ENCODE results near the gene ARHGEF39. TPM values are rescaled to one million over a fixed set of nuclear protein-coding genes. Genes with fewer than 3 reads are reported as not detected.
A peak's percentile ranks its signal among the peaks of the same experiment; 100 is the strongest.

ARHGEF39 gene
- total RNA-seq, 1 donor from 2014 or later, result 0.79 TPM

DNA sequence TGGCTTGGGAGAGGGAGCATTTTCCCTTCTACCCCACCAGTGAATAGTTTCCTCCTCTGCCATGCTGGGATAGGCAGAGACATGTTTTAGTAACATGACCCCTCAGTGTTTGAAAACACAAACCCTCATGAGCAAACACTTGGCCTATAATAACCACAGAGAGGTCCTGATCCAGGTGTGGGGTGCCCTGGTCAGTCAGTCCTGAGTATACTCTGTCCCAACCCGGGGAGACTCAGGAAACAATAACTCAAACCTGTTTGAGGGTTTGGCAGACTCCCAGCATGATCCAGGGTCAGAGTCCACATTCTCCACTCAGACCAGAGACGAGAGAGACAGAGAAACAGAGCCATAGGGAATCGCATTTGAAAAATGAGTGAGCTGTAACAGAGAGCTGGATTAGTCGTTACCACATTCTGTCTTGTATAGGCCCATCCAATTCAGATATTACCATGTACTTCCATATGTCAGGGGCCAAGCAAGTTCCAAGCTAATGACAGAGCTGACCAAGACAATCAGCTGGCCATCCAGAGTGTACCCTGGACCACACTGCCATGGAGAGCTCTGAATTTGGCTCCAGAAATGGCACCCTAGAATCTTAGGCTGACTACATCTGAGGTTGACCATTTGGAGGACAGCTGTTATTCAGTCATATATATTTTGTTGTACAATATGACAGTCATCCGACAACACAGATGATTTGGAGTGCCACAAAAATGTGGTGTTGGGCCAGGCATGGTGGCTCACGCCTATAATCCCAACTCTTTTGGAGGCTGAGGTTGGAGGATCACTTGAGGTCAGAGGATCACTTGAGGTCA lies 4.5 kb upstream of the ARHGEF39 start:
- FAIRE-seq, result peak; percentile 55
- TF ChIP-seq, protein P1, sequence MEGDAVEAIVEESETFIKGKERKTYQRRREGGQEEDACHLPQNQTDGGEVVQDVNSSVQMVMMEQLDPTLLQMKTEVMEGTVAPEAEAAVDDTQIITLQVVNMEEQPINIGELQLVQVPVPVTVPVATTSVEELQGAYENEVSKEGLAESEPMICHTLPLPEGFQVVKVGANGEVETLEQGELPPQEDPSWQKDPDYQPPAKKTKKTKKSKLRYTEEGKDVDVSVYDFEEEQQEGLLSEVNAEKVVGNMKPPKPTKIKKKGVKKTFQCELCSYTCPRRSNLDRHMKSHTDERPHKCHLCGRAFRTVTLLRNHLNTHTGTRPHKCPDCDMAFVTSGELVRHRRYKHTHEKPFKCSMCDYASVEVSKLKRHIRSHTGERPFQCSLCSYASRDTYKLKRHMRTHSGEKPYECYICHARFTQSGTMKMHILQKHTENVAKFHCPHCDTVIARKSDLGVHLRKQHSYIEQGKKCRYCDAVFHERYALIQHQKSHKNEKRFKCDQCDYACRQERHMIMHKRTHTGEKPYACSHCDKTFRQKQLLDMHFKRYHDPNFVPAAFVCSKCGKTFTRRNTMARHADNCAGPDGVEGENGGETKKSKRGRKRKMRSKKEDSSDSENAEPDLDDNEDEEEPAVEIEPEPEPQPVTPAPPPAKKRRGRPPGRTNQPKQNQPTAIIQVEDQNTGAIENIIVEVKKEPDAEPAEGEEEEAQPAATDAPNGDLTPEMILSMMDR (IDR thresholded peaks at IDR 0.05; ENCODE audit: insufficient read depth, low read length, severe bottlenecking), result no peak
- no peak overlapping the region for H3K4me3 ChIP-seq (ENCODE audit: low read depth, low read length)
- no peaks in the 10 kb centered on the region for H3K36me3 ChIP-seq (ENCODE audit: control insufficient read depth, insufficient read depth, low read length)
- H3K27me3 ChIP-seq (ENCODE audit: control insufficient read depth, insufficient read depth, low read length), result no peaks in the 10 kb centered on the region
- DNase-seq (ENCODE audit: low read depth), result peak; percentile 80

GRCh38 chr9:35667939-35668338 lies 2.9 kb upstream of the ARHGEF39 start:
- no peak overlapping the region for H3K4me3 ChIP-seq (ENCODE audit: low read depth, low read length)

GRCh38 chr9:35666549-35666948 lies 1.6 kb upstream of the ARHGEF39 start:
- Histone ChIP-seq H3K27me3 (ENCODE audit: control insufficient read depth, insufficient read depth, low read length) (no peaks in the 10 kb centered on the region), H3K36me3 (ENCODE audit: control insufficient read depth, insufficient read depth, low read length) (no peaks in the 10 kb centered on the region), H3K4me3 (ENCODE audit: low read depth, low read length) (no peak overlapping the region)
- DNase-seq (ENCODE audit: low read depth), result no peak
- TF ChIP-seq, protein P1 (IDR thresholded peaks at IDR 0.05; ENCODE audit: insufficient read depth, low read length, severe bottlenecking), result no peak
- FAIRE-seq, result no peak

More at GRCh38 chr9:35667939-35668338, 2.9 kb upstream of the ARHGEF39 start:
- Histone ChIP-seq H3K27me3 (ENCODE audit: control insufficient read depth, insufficient read depth, low read length) (no peaks in the 10 kb centered on the region), H3K36me3 (ENCODE audit: control insufficient read depth, insufficient read depth, low read length) (no peaks in the 10 kb centered on the region)
- no peak for FAIRE-seq
- DNase-seq (ENCODE audit: low read depth), result no peak
- TF ChIP-seq, protein P1 (IDR thresholded peaks at IDR 0.05; ENCODE audit: insufficient read depth, low read length, severe bottlenecking), result no peak

DNA sequence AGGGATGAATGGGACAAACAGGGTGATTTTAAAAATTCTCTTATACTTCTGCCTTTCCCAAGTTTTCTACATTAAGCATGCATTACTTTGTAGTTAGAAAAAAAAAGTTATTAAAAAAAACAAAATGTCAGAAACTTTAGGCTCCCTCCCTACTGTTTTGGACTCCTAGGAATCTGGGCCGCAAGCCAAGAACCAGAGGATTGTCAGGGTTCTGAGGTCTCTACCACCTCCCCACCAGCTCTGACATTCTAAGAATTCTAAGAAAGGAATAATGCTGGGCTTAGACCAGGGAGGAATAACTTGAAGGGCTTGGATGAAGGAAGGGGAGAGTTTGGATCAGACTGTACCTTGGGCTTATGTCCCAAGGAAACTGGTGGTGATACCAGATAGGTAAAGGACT lies 1.1 kb upstream of the ARHGEF39 start:
- DNase-seq (ENCODE audit: low read depth), result no peak
- Histone ChIP-seq H3K36me3 (ENCODE audit: control insufficient read depth, insufficient read depth, low read length) (no peaks in the 10 kb centered on the region), H3K27me3 (ENCODE audit: control insufficient read depth, insufficient read depth, low read length) (no peaks in the 10 kb centered on the region), H3K4me3 (ENCODE audit: low read depth, low read length) (no peak overlapping the region)
- no peak for FAIRE-seq
- TF ChIP-seq, protein P1 (IDR thresholded peaks at IDR 0.05; ENCODE audit: insufficient read depth, low read length, severe bottlenecking), result no peak

DNA sequence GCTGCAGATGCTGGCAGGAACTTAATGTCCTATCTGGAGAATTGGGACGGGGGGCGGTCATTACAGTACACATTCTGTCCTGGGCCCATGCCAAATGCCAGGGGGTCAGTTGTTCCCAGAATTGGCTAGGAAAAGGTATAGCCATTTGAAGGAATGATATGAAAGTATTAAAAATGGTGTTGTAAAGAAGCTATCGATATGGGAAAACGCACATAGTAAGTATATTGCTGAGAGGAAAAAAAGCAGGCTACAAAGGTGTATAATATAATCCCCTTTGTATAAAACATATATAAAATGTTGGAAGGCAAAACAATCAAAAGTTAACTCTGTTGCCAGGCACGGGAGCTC lies 450 bp upstream of the ARHGEF39 start:
- peaks cover 1% of the 10 kb centered on the region for H3K36me3 ChIP-seq (ENCODE audit: control insufficient read depth, insufficient read depth, low read length)
- TF ChIP-seq, protein P1 (IDR thresholded peaks at IDR 0.05; ENCODE audit: insufficient read depth, low read length, severe bottlenecking), result no peak
- no peak for DNase-seq (ENCODE audit: low read depth)
- FAIRE-seq, result no peak
- H3K4me3 ChIP-seq (ENCODE audit: low read depth, low read length), result peak overlapping the region; percentile 55
- no peaks in the 10 kb centered on the region for H3K27me3 ChIP-seq (ENCODE audit: control insufficient read depth, insufficient read depth, low read length)

GRCh38 chr9:35662437-35662836 lies 2.6 kb downstream of the ARHGEF39 start:
- DNase-seq (ENCODE audit: low read depth), result no peak
- Histone ChIP-seq H3K27me3 (ENCODE audit: control insufficient read depth, insufficient read depth, low read length) (no peaks in the 10 kb centered on the region), H3K36me3 (ENCODE audit: control insufficient read depth, insufficient read depth, low read length) (peaks cover 1% of the 10 kb centered on the region), H3K4me3 (ENCODE audit: low read depth, low read length) (no peak overlapping the region)
- TF ChIP-seq, protein P1 (IDR thresholded peaks at IDR 0.05; ENCODE audit: insufficient read depth, low read length, severe bottlenecking), result no peak
- FAIRE-seq, result no peak
